ENCODE data around the gene ZNF304.

Gene ZNF304

DNA sequence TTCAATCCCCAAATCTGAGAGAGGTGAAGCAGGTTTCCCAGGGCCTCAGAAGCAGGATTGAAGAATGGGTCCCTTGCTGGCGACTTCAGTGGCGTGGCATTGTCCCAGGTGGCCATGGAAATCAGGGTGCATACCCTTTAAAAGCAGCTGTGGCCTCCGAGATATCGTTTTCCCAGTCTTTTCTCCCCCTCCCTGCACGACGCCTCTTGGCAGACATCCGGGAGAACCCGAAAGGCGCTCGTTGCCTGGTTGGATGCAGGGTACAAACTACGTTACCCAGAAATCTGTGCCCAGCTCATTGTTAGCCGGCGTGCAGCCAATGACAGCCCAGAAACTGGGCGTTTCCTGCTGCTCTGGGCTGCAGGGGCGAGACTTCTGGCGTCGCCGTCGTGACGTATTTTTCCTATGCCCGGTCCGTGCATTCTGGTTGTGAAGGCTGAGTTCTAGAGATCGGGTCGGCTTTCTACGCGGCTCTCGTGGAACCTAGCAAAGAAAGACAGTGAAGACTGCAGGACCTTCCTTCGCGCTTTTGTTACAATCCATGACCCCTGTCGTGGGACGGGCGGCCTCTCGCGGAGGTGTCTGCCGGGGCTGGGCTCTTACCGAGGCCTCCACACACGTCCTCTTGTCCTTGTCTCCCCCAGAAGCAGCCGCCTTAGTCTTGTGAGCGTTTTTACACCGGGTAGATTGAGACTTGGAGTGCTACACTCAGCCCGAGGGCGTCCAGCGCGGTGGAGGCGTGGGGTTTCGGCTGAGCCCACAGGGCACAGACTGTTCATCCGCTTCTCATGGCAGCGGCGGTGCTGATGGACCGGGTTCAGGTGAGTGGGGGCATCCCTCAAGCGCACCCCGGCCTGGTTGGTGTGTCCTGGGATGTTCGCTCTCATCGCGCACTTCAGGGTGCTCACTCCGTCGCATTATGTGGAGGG is at the start of gene ZNF304:
Gene ZNF304 (plus strand): TSS at position 395 of the 929 bp plus-strand sequence. CDS start 394 bp downstream, at position 789.
- TF ChIP-seq, protein P1, sequence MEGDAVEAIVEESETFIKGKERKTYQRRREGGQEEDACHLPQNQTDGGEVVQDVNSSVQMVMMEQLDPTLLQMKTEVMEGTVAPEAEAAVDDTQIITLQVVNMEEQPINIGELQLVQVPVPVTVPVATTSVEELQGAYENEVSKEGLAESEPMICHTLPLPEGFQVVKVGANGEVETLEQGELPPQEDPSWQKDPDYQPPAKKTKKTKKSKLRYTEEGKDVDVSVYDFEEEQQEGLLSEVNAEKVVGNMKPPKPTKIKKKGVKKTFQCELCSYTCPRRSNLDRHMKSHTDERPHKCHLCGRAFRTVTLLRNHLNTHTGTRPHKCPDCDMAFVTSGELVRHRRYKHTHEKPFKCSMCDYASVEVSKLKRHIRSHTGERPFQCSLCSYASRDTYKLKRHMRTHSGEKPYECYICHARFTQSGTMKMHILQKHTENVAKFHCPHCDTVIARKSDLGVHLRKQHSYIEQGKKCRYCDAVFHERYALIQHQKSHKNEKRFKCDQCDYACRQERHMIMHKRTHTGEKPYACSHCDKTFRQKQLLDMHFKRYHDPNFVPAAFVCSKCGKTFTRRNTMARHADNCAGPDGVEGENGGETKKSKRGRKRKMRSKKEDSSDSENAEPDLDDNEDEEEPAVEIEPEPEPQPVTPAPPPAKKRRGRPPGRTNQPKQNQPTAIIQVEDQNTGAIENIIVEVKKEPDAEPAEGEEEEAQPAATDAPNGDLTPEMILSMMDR (conservative IDR thresholded peaks at IDR 0.05; ENCODE audit: low read length): 0 out of 2 replicates have a peak, but pooled peaks have one; percentile 0
- peak within 1 kb of the TSS; percentile 98 for H3K4me3 ChIP-seq (ENCODE audit: low read length)

DNA sequence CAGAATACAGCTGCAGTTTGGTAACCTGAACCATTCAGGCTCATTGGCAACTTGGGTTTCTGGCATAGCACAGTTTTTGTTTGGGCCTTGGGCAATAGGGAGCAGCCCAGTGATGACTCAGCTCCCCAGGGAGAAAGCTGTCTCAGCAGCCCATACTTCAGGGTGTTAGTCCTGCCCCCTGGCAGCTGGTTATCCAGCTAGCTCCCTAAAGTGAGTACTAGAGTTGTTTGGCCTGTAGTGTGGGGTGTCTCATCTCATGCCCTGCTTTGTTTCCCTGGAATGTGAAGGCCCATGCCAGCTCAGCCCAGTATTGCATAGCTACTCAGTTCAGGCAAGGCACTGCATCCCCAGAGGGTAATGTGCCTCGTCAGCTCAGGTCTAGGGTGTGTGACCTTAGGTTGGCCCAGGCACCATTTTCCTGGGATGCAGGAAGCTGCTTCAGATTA is 49.0 kb upstream of the ZNF304 start:
- TF ChIP-seq, protein P1 (conservative IDR thresholded peaks at IDR 0.05; ENCODE audit: low read length): peak; percentile 18; the same call in 1 of the 2 replicates
- H3K4me3 ChIP-seq (ENCODE audit: low read length): no peak overlapping the region
- peak; percentile 98 for DNase-seq (ENCODE audit: low read depth)

More for the DNA sequence above, at the start of gene ZNF304:
- peak; percentile 93 for DNase-seq (ENCODE audit: low read depth)

DNA sequence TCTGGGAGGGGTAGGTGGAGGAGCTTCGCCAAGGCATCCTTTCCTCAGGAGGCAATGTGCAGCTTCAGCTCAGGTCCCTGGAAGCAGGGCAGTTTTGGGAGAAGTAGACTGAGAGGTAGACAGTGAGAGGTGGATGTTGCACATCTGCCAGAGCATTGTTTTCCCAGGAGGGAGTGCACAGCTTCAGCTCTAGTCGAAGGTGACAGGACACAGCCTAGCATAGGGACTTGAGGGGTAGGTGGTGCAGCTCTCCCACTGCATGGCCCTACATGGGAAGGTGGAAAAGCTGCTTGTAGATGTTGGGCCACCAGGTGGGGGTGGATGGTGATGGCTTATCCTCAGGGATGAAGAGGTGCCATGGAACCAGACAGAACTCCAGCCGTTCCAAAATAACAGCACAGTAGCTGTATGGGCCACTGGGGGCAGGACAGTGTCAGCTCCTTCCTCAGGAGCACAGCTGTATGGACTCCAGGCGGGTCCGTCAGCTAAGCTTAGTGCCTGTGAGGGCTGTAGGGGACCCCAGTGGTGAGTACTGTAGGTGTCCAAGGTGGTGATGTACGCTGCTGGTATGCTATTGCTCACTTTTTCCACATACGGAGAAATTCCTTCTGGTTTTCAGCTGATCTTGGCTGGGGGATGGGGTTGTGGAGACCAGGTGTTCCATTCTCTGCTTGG is 48.2 kb upstream of the ZNF304 start:
- TF ChIP-seq, protein P1 (conservative IDR thresholded peaks at IDR 0.05; ENCODE audit: low read length): no peak
- DNase-seq (ENCODE audit: low read depth): no peak
- H3K4me3 ChIP-seq (ENCODE audit: low read length): no peak overlapping the region

DNA sequence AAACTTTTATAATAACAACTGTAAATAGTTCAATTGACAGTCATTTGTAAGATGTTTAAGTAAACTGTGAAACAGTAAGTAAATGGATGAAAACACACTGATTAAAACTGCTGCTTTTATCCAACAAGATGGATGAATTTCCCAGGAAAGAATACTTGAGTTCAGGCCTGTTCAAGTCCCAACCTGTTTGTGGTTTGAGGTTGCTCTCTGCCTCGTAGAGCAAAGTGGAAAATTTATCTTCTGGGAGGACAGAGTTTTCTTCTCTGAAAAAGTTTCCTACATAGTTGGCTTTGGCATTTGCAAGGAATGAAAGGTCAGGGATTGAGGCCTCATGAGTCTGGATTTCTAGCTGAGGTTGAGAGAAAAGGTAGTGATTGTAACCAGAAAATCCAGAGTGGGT is 46.0 kb upstream of the ZNF304 start:
- TF ChIP-seq, protein P1 (conservative IDR thresholded peaks at IDR 0.05; ENCODE audit: low read length): no peak
- H3K4me3 ChIP-seq (ENCODE audit: low read length): no peak overlapping the region
- DNase-seq (ENCODE audit: low read depth): no peak

DNA sequence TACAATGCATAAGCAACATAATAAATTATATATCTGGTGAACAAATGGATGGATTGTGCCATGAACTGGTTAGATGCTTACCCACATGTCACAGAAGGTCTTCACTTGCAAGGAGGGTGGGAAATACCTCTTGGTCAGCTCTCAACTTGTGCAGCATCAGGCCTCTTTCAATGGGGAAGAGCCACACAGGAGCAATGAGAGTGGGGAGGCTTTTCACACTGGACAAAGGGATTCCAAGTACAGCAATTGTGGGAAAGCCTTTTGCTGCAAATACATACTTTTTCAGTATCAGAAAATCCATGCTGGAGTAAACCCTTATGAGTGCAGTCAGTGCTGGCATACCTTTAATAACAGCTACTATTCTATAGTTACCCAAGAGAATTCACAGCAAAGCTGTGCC is 42.6 kb upstream of the ZNF304 start:
- TF ChIP-seq, protein P1 (conservative IDR thresholded peaks at IDR 0.05; ENCODE audit: low read length): no peak
- no peak for DNase-seq (ENCODE audit: low read depth)
- H3K4me3 ChIP-seq (ENCODE audit: low read length): no peak overlapping the region

DNA sequence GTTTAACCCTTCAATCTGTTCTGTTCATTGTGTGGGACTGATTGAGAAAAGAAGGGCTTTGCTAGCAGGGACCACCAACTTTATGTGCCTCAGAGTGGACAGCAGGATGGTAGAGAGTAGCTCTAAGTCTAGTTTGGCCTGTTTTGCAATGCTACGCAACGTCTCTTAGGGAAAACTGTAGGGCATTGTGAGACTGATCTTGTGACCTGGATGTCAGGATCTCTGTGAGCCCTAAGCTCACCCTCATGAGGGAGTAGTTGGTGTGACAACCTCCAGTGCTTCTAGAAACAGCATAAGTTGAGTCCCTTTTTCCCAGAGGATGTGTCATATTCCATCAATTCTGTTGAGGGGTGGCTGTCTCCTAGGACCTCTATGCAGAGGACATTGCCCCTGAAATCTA is 40.3 kb upstream of the ZNF304 start:
- TF ChIP-seq, protein P1 (conservative IDR thresholded peaks at IDR 0.05; ENCODE audit: low read length): no peak
- DNase-seq (ENCODE audit: low read depth): no peak

More for the DNA sequence above, 40.3 kb upstream of the ZNF304 start:
- H3K4me3 ChIP-seq (ENCODE audit: low read length): no peak overlapping the region

All from AG10803 (cell line).